Left hindlimb (tissue), 1 donor: Measurements from ENCODE around the gene GABRD.

Experiments used
- DNase-seq: peaks from one replicate; pipeline ENCODE4 v3.0.0-alpha.2; 2018

The GABRD gene

DNA sequence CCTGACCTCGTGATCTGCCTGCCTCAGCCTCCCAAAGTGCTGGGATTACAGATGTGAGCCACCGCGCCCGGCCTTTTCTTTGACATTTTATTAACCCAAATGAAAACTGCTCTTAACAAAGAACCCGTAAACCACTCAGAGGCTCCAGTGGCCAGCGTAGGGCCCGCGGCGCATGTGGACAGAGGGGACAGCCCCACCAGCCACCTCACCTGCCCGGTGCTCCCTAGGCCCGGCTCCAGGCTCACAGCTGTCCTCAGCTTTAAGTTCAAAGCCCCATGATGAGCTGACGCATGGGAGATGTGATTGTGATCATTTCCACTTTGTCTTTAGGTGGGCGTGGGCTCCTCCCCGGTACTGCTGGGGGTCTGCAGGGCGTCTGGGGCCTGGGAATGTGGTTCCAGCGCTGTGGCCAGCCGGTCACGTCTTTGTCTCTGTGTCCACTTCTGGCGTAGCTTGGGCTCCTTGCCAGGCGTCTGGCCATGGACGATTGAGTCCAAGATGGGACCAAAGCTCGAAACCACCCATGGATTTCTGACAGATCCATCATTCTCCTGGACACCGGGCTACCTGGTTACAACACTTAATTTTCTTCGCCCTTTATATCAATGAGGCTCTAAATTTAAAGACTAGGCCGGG, 37.9 kb downstream of the GABRD start:
- peak; percentile 11 for DNase-seq

DNA sequence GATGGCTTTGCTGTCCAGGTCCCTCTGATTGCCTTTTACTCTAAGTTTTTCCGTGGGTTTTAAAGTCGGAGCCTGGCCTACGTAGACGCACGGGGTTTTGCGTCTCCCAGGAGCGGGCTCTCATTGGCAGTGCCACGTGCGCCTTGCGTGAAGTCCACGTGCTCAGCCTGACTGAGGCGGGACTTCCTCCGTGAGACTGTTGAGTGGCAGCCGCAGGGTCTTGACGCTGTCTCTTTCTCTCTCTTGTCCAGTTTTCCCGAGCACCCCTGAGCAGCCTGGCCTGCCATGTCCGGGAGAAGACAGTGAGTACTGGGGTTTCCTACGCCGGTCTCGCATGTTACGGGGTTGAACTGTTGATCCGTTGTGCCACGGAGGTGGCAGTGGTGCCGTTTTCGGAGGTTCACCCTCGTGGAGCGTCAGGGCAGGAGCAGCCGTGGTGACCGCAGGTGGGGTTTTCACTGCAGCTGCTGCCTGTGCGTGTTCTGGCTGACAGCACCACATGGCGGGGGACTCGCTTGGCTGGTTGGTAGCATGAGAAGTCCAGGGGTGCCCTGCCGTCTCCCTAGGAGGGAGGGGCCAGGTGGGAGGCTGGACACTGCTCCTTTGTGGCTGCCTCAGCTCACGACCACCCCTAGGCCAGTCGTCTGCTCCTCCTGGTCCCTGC, 40.3 kb downstream of the GABRD start:
- DNase-seq: peak; percentile 15

DNA sequence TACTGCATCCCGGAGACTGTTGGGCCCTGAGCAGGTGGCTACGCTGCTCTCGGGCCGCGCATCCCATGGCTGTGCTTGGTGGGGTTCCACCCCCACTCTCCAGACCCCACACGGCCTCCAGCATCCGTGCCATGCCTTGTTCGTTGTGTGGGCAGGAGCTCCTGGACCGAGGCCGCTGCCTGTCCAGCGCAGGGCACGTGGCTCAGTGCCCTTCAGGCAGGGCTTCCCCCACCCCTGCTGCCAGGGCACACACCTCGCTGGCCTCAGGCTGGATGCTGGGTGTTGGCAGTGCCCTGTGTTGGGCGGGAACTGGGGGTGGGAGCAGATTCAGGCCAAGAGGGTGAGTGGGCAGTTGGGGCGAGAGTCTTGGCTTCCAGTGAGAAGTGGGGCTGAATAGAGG, 40.9 kb downstream of the GABRD start:
- DNase-seq: no peak

DNA sequence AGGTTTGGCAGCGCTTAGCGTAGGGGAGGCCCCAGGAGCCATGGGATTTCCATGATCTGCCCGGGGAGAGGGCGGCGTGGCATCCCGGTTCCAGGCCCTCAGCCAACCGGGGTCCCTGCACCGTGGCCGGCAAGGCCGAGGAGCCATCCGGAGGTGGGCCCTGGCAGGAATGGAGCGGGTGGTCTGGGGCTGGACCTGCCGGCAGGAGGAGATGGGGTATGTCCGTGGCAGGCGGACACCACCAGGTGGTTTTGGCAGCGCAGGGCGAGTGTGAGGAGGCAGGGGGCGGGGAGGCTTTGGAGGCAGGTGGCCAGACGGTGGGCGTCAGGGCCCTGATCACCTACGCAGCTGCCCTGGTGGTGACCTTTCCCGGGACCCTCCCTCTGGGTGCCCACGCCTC, 41.4 kb downstream of the GABRD start:
- DNase-seq: no peak

- DNase-seq: peak; percentile 12
Measured at GRCh38 chr1:2061065-2061778, 42.1 kb downstream of the GABRD start.

GRCh38 chr1:2065699-2066098, 46.6 kb downstream of the GABRD start:
- no peak for DNase-seq

DNA sequence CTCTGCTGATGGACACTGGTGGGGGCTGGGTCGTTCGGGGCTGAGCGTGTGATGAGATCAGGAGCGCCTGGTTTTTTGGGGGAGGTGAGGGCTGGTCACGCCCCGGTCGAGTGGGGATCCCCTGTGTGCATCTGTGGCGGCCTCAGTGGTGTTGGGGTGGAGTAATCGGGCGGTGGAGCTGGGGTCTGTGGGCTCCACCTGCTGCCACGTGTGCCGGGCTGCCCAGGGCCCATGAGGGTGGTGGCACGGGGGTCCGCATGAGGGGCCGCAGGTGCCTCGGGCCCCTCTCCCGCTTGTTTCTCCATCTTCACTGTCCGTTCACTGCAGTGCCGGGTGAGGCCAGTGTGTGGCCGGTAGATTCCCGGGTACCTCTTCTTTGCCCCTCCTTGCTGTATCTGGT, 48.2 kb downstream of the GABRD start:
- DNase-seq: peak; percentile 12

DNA sequence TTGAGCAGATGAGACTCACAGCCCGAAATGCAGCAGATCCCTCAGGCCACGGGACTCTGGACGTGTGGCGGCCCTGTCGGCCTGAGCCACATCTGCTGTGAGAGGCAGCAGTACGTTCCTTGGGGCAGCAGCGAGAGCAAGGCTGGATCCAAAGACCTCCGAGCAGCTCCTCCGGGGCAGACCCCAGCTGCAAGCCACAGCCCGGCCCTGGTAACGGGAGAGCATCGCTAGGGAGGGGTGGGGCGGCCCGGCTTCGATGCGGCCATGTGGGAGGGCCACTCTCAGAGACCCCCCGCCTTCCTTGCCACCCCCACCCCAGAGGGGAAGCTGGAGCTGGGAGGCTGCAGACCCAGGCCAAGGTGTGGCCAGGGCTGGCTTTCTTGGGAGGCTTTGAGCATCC, 48.8 kb downstream of the GABRD start:
- DNase-seq: no peak

- peak; percentile 29 for DNase-seq
Measured at GRCh38 chr1:2068951-2069350, 49.8 kb downstream of the GABRD start.

DNA sequence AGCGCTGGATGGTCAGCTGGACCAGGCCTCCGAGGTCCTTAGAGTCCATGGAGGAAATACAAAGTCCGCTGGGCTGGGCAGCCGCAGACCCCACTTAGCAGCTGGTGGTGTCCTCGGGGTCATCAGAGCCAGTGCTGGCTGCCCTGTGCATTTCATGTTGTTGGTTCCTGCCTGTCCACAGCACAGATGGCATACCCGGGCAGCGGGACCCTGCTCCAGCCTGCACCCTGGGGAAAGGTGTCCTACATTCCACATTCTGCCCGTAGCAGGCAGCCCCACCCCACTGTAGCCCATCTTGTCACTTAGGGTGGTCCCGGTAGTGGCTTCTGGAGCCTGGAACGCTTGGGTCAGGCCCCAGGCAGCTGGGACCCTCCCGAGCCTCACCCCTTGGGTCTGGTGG, 50.9 kb downstream of the GABRD start:
- DNase-seq: peak; percentile 29

GRCh38 chr1:2070800-2071530, 51.8 kb downstream of the GABRD start:
- DNase-seq: peak; percentile 10

DNA sequence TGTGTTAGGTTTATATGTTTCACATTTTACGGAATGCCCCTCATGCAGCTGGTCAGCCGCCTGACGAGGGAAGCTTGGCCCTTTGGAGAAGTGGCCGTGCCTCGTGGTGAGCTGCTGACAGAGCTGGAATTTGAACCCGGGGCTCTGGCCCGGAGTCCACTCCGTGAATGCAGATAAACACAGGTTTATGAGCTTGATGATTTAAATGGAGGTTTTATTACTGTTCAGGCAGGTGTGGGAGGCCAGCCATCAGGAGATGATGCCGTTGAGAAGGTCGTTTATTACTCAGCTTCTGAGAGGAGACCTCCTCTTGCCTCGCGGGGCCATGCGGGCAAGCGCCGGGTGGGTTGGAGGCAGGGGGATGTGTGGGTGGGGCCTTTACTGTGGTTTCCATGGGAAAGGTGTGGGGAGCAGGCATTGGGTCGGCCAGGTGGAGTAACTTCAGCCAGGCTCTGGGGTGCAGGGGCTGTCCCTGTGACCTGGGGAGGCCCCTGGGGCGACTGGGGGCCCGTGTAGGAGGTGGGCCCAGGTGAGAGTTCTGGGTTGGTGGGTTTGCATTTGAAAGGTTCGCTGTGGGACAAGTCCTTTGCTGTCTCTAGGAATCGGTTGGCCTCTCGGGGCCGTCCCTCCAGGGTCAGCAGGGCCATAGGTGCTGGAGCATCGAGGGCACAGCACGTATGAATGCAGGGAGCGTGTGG, 53.1 kb downstream of the GABRD start:
- DNase-seq: peak; percentile 22

DNA sequence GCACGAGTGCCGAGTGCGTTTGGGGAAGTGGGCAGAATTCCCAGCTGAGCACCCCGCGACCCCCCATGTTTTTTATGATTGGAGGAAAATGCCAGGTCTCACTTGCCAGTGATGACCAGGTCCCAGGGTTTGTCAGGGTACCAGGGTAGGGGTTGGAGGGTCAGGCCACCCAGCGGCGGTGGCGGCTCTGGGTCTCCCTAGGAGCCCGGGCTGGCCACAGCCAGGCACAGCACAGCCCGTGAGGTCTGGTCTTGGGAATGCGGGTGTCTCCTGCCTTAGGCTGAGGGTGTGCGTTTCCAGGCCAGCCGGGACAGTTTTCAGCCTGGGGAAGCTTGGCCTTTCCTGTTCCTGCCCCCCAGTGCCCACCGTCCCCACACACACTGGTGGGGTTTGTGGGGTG, 53.7 kb downstream of the GABRD start:
- DNase-seq: peak; percentile 7

GRCh38 chr1:2073382-2074230, 54.5 kb downstream of the GABRD start:
- DNase-seq: peak; percentile 61

GRCh38 chr1:2074396-2074795, 55.3 kb downstream of the GABRD start:
- DNase-seq: peak; percentile 23

DNA sequence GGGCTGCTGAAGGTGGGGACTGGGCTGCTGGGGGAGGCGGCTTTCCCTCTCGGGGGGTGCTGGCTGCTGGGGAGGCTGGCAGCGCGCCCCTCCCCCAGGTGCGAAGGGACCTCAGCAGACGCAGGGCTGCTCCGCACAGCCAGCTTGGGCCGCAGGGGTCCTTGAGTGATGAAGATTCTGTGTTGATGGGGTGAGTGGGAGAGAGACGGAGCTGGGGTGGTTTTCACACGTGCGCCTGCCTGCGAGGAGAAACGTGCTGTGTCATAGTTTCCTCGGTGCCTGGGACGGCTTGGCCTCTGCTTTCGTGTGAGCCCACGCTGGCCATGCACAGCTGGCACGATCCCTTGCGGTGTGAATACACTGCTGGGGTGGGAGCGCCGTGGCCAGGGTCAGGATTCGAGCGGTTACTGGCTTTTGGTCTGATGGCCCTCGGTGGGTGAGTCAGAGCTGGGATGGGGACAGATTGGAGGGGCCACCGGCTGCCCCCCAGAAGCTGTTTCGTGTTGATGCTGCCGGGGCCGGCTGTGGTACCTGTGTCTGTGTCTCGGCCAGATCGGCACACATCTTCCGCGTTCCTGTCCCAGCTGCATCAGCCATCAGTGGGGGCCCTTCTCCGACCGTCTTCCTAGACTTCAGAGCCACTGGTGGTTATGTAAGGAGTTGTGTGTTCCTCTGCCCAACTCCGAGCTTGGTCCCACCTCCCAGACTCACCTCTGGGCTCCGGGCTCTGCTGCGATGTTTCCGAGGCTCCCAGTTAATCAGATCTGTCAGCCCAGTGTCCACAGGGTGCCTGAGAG, 56.0 kb downstream of the GABRD start:
- peak; percentile 11 for DNase-seq

GRCh38 chr1:2076826-2077225, 57.7 kb downstream of the GABRD start:
- no peak for DNase-seq

- peak; percentile 14 for DNase-seq
Measured at GRCh38 chr1:2078170-2078569, 59.0 kb downstream of the GABRD start.

DNA sequence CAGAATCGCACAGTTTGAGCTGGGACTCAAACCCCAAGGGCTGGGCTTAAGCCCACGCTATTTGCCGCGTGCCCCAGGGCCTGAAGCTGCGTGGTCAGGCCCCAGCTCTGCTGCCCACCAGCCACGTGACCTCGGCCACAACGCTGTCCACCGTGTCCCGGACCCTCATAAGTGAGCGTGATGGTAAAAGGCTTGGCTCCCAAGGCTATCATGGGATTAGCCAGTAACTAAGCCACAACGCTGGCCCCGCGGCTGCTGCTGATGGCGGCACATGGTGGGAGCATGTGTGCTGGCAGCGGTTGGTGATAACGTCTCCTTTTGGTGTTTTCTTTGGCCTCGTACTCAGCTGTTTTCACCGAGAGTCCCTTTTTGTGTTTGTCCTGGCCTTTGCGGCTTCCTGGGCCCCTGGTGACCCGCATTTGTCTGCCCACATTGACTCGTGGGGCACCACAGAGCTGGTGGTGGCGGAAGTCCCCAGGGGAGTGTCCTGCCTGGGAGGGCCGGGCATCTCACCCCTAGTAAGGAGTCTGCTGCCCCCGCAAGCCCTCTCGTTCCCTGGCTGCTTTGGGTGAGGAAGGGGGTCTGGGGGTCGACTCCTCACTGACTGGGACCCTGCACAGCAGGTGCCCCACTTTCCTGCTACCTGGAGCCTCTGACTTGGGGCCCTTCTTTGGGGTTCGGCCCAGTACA, 60.4 kb downstream of the GABRD start:
- no peak for DNase-seq

GRCh38 chr1:2080140-2080539, 61.0 kb downstream of the GABRD start:
- DNase-seq: no peak
